ENCODE measurements around the gene THSD4.
"Not testable (repeated sequence)": the region's sequence is repeated elsewhere in the genome, so short reads cannot be mapped to it uniquely, and the experiment has no call there.

Gene THSD4

GRCh38 chr15:71167445-71168165, 52.3 kb downstream of the THSD4 start:
- no peak overlapping the region for H3K27ac ChIP-seq
- TF ChIP-seq, protein P1, sequence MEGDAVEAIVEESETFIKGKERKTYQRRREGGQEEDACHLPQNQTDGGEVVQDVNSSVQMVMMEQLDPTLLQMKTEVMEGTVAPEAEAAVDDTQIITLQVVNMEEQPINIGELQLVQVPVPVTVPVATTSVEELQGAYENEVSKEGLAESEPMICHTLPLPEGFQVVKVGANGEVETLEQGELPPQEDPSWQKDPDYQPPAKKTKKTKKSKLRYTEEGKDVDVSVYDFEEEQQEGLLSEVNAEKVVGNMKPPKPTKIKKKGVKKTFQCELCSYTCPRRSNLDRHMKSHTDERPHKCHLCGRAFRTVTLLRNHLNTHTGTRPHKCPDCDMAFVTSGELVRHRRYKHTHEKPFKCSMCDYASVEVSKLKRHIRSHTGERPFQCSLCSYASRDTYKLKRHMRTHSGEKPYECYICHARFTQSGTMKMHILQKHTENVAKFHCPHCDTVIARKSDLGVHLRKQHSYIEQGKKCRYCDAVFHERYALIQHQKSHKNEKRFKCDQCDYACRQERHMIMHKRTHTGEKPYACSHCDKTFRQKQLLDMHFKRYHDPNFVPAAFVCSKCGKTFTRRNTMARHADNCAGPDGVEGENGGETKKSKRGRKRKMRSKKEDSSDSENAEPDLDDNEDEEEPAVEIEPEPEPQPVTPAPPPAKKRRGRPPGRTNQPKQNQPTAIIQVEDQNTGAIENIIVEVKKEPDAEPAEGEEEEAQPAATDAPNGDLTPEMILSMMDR (conservative IDR thresholded peaks at IDR 0.05) = no peak

- H3K27ac ChIP-seq = no peak overlapping the region
- TF ChIP-seq, protein P1 (conservative IDR thresholded peaks at IDR 0.05) = no peak
Measured at GRCh38 chr15:71168166-71168834, 53.0 kb downstream of the THSD4 start.

DNA sequence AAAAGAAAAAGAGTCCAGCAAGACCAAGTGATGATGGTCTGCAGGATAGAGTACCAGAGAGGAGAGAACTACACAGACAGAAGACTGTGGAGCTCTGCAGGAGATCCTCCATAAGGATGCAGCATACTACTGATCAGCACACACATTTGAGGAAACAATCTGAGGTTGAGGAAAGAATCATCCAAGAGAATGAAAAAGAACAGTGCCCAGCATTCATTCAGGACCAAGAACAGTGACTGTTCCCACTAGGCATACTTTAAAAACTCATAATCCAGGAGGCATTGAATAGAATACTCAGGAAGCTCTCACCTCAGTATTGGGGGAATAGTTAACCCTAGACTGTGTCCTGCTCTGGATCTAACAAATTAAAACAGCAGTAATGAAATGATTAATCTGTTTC, 54.9 kb downstream of the THSD4 start:
- no peak overlapping the region for H3K27ac ChIP-seq
- TF ChIP-seq, protein P1 (conservative IDR thresholded peaks at IDR 0.05) = no peak

GRCh38 chr15:71171195-71171594, 55.9 kb downstream of the THSD4 start:
- no peak overlapping the region for H3K27ac ChIP-seq
- TF ChIP-seq, protein P1 (conservative IDR thresholded peaks at IDR 0.05) = no peak

- not testable (repeated sequence) for H3K27ac ChIP-seq
Measured at GRCh38 chr15:71174360-71174759, 59.1 kb downstream of the THSD4 start.

DNA sequence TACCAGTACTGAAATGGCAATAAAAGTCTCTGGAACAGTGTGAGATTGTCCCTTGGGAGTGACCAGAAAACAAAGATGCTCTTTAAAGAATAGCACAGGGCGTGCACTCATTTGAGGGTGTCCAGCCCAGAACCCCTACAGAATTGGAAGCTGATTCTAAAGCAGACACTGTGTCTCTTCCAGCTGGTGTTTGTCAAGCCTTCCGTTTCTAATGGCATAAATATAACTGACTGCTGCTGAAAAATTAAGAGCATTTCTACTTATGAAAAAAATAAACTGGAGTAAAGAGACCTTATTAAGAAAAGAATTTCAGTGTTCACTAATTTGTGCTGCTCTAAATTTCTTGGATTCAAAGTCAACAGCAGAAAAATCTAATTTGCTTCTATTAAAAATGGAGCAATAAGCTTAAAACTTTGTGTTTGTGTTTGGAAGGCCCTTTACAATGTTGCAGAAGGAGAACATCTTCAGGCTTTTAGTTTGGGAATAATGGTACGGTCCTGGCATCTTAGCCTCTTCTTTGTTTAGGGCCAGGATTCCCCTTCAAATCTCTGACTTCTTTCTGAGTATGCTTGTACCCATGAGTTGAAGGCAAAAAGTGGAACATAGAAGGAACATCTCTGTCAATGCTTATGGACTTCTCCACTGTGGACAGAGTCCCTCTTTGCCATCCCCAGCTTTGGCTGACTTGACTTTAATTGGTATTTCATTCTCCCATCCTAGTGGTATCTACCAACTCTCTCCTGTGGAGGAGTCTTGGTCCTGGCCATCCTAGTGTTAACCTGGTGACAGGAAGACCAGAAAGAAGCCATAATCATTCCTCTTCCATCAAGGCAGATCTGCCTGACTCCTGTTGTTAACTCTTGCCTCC, 65.9 kb downstream of the THSD4 start:
- TF ChIP-seq, protein P1 (conservative IDR thresholded peaks at IDR 0.05) = no peak
- no peak overlapping the region for H3K27ac ChIP-seq

- no peak overlapping the region for H3K27ac ChIP-seq
- TF ChIP-seq, protein P1 (conservative IDR thresholded peaks at IDR 0.05) = no peak
Measured at GRCh38 chr15:71182522-71182921, 67.3 kb downstream of the THSD4 start.

Data from VCaP (cell line).